Suprapubic skin (tissue), 4 donors: Measurements from ENCODE around the gene JDP2. TPM values are rescaled to one million over a fixed set of nuclear protein-coding genes. Genes with fewer than 3 reads are reported as not detected.

Experiments
- DNase-seq, 2 donors: peaks; one replicate each; pipeline ENCODE4 v3.0.0-alpha.2; 2019; ENCODE audit warnings: low spot score in 2 of 2
- H3K27ac ChIP-seq: fragments of 200-600 bp; sonication (generic); one replicate; pipeline ENCODE4 v1.5.1; 2019
- H3K27me3 ChIP-seq: fragments of 200-600 bp; sonication (generic); one replicate; pipeline ENCODE4 v1.5.1; 2019
- H3K36me3 ChIP-seq: fragments of 200-600 bp; sonication (generic); one replicate; pipeline ENCODE4 v1.5.1; 2019
- H3K4me1 ChIP-seq: fragments of 200-600 bp; sonication (generic); one replicate; pipeline ENCODE4 v1.5.1; 2019
- H3K4me3 ChIP-seq: fragments of 200-600 bp; sonication (generic); one replicate; pipeline ENCODE4 v1.5.1; 2019; ENCODE audit warnings: mild to moderate bottlenecking
- H3K9me3 ChIP-seq: fragments of 200-600 bp; sonication (generic); one replicate; pipeline ENCODE4 v1.5.1; 2019
- EP300 ChIP-seq: sonication (generic); formaldehyde crosslinking; IDR thresholded peaks from one replicate; pipeline ENCODE4 v1.6.1; 2017; ENCODE audit warnings: antibody characterized with exemption
- POLR2A ChIP-seq, 2 donors: fragments of 450-650 bp; IDR thresholded peaks; one replicate each; pipeline ENCODE4 v1.6.1; 2017; ENCODE audit warnings: antibody characterized with exemption in 2 of 2, mild to moderate bottlenecking in 2 of 2, moderate library complexity in 2 of 2
- POLR2AphosphoS5 ChIP-seq, 3 donors: sonication (generic); formaldehyde crosslinking; IDR thresholded peaks; one replicate each; pipeline ENCODE4 v1.6.1; 2017; ENCODE audit warnings: antibody characterized with exemption in 3 of 3
- WGBS: methylation state at CpG from one replicate; pipeline ENCODE4 v1.1.5; 2018; 5-methylcytosine and 5-hydroxymethylcytosine counted together
- total RNA-seq, 4 donors: library from RNA; depleted of rRNA; stranded (reverse); fragments of >200 nt; gene quantifications; one replicate each; pipeline ENCODE4 v1.1.0, GENCODE V29; 2016
- TF ChIP-seq, protein P1 (sequence below), 2 donors: fragments of 200-600 bp in 1 of 2; fragments of 450-650 bp in 1 of 2; sonication (generic) in 1 of 2; IDR thresholded peaks; one replicate each; pipeline ENCODE4 v1.5.1; 2016 to 2019; ENCODE audit warnings: antibody characterized with exemption in 2 of 2, mild to moderate bottlenecking in 1 of 2, moderate library complexity in 1 of 2

The JDP2 gene
- total RNA-seq, 4 donors from 2014 or later, result 36.0 to 72.7 (median 50.4) TPM

DNA sequence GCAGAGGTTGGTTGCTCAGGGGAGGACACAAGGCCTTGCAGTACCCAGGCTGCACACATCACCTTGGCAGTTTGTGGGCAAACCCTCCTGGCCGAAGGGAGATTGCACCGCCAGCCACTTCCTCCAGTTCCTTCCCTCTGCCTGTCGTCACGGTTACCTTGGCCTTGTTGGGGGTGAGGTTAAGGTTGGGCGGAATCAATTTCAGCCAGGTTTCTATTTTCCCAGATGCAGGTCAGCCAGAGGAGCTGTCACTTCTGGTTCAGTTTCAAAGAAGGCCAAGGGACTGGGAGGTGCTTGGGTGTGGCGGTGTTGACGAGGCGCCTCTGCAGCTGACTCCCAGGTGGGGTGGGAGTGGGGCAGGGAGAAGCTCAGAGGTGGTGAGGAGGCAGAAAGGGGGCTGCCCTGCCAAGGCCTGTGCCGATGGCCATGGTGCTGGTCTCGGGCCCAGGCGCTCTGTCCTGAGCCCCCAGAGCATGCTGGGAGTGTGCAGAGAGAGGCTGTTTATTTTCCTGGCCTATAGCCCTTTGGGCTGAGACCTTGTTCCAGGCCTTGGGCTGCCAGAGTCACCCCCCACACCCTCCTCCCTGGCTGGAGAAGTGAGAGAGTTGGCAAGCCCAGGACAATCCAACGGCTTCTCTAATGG lies 31.4 kb downstream of the JDP2 start:
- no peak for TF ChIP-seq POLR2A (IDR thresholded peaks at IDR 0.05)
- TF ChIP-seq, protein P1, sequence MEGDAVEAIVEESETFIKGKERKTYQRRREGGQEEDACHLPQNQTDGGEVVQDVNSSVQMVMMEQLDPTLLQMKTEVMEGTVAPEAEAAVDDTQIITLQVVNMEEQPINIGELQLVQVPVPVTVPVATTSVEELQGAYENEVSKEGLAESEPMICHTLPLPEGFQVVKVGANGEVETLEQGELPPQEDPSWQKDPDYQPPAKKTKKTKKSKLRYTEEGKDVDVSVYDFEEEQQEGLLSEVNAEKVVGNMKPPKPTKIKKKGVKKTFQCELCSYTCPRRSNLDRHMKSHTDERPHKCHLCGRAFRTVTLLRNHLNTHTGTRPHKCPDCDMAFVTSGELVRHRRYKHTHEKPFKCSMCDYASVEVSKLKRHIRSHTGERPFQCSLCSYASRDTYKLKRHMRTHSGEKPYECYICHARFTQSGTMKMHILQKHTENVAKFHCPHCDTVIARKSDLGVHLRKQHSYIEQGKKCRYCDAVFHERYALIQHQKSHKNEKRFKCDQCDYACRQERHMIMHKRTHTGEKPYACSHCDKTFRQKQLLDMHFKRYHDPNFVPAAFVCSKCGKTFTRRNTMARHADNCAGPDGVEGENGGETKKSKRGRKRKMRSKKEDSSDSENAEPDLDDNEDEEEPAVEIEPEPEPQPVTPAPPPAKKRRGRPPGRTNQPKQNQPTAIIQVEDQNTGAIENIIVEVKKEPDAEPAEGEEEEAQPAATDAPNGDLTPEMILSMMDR (IDR thresholded peaks at IDR 0.05), result no peak
- 38% methylated on average over 12 of the region's 12 CpGs for WGBS
- DNase-seq, result peak in 1 of 2 donors; percentile 67
- Histone ChIP-seq H3K27ac (peak overlapping the region; percentile 23), H3K4me1 (peaks cover 43% of the 10 kb centered on the region), H3K9me3 (no peaks in the 10 kb centered on the region), H3K27me3 (no peaks in the 10 kb centered on the region), H3K36me3 (peaks cover 28% of the 10 kb centered on the region), H3K4me3 (no peak overlapping the region)

DNA sequence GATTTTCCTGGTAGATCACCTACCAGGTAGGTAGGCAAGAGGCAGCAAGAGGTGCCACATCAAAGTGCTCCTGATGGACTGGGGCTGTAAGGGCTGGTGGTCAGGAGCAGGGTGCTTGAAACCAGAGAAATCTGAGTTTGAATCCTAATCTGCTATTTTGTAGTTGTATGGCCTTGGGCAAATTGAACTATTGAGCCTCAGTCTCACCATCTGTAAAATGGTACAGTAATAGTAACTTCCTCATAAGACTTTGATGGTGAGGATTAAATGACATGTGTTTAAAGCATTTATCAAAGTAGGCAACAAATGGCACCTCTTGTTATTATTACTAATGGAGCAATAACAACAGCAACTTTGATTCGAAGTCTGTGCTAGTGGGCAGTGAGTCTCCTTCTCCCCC lies 32.0 kb downstream of the JDP2 start:
- Histone ChIP-seq H3K4me3 (no peak overlapping the region), H3K27me3 (no peaks in the 10 kb centered on the region), H3K9me3 (no peaks in the 10 kb centered on the region), H3K36me3 (peaks cover 29% of the 10 kb centered on the region), H3K27ac (no peak overlapping the region), H3K4me1 (peaks cover 44% of the 10 kb centered on the region)
- 94% methylated on average over 1 of the region's 1 CpG for WGBS
- DNase-seq, result no peak
- TF ChIP-seq EP300, result no peak

DNA sequence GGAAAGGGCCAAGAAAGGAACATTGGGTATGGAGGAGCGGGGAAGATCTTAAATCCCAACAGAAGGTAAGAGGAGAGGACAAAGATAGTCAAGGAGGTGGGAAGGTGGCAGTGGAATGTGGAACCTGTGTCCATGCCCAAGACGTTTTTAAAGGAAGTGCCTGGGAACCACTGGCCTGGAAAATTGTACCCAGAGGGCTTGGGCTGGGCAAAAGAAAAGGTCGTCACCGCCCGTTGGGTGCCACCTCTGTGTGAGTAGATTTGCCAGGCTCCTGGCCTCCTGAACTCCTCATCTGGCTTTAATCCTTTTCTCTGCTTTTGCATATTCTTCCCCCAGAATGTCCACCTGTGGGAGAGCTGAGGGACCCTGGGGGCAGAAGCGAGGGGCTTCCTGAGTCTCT lies 32.6 kb downstream of the JDP2 start:
- 73% methylated on average over 6 of the region's 6 CpGs for WGBS
- no peak for TF ChIP-seq EP300
- no peak for TF ChIP-seq POLR2AphosphoS5 (IDR thresholded peaks at IDR 0.05)
- TF ChIP-seq, protein P1 (IDR thresholded peaks at IDR 0.05), result no peak
- no peak for TF ChIP-seq POLR2A (IDR thresholded peaks at IDR 0.05)
- DNase-seq, result peak in 1 of 2 donors; percentile 44
- H3K4me1 ChIP-seq, result peaks cover 38% of the 10 kb centered on the region
- no peak overlapping the region for H3K27ac ChIP-seq
- no peaks in the 10 kb centered on the region for H3K27me3 ChIP-seq
- no peak overlapping the region for H3K4me3 ChIP-seq
- H3K36me3 ChIP-seq, result peaks cover 29% of the 10 kb centered on the region
- no peaks in the 10 kb centered on the region for H3K9me3 ChIP-seq

DNA sequence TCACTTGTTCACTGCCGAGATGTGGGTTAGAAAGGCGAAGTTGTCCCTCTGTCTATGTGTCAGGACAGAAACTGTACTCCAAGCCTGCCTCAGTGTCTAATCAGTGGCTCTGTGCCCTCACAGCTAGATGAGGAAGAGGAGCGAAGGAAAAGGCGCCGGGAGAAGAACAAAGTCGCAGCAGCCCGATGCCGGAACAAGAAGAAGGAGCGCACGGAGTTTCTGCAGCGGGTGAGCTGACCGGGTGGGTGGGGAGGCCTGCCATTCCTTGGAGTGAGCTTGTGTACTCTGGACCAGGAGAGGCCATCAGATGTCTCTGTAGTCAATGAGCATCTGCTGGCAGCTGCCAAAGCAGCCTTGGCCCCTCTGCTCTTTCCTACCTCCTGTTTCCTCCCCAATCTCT lies 33.5 kb downstream of the JDP2 start:
- H3K4me3 ChIP-seq, result no peak overlapping the region
- peaks cover 33% of the 10 kb centered on the region for H3K4me1 ChIP-seq
- H3K27ac ChIP-seq, result no peak overlapping the region
- no peaks in the 10 kb centered on the region for H3K9me3 ChIP-seq
- H3K27me3 ChIP-seq, result no peaks in the 10 kb centered on the region
- peaks cover 29% of the 10 kb centered on the region for H3K36me3 ChIP-seq
- peak; percentile 55 for DNase-seq
- TF ChIP-seq POLR2AphosphoS5 (IDR thresholded peaks at IDR 0.05), result no peak
- 91% methylated on average over 12 of the region's 12 CpGs for WGBS

DNA sequence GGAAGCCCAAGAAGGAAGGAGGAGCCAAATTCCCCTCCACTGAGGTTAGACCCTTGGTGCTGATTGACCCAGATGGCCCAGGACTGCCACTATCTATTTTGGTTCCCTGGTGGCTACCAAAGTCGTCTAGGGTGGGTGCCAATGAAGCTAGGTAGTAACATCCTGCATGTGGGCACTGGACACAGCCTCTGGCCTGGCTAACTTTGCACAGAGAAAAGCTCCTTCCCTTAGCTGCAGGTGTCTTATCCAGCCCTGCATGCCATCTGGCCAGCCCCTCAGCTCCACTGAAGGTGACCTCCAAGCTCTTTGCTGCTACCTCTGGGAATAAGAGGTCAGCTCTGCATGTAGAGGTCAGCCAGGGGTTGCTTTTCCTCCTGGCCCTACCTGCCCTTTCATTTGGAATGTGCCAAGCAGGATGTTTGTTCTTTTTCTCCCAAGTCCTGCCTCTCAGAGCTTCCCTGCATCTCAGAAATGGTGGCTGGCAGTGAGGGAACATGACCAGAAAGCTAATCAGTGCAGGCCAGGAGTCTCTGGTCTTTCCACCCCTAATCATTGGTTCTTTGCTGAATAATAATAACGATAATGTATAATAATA lies 34.0 kb downstream of the JDP2 start:
- 80% methylated on average over 2 of the region's 2 CpGs for WGBS
- H3K27ac ChIP-seq, result no peak overlapping the region
- TF ChIP-seq POLR2A (IDR thresholded peaks at IDR 0.05), result no peak
- TF ChIP-seq EP300, result no peak
- TF ChIP-seq, protein P1 (IDR thresholded peaks at IDR 0.05), result no peak
- peaks cover 29% of the 10 kb centered on the region for H3K36me3 ChIP-seq
- no peak overlapping the region for H3K4me3 ChIP-seq
- no peaks in the 10 kb centered on the region for H3K27me3 ChIP-seq
- no peaks in the 10 kb centered on the region for H3K9me3 ChIP-seq
- peak; percentile 28 to 67 for DNase-seq
- H3K4me1 ChIP-seq, result peaks cover 28% of the 10 kb centered on the region

DNA sequence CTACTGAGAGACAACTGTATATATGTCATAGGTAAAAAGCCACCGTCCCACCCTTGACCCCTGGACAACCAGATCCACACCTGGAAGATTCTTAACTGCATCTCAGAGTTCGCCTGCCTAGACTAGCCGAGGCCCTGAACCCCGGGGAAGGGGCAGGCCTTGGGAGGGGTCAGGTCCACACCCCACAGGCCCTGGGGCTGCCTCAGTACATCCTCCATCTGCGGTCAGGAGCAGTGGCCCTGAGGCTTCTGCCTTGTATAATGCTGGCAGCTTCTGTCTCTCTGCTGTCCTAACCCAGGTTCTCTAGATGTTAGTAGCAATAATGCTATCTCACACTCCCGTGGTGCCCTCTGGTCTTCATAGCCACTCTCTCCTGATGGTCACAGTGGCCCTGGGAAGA lies 36.8 kb downstream of the JDP2 start:
- Histone ChIP-seq H3K4me1 (peaks cover 19% of the 10 kb centered on the region), H3K27ac (no peak overlapping the region), H3K27me3 (no peaks in the 10 kb centered on the region), H3K9me3 (no peaks in the 10 kb centered on the region), H3K36me3 (peaks cover 30% of the 10 kb centered on the region), H3K4me3 (no peak overlapping the region)
- WGBS, result 67% methylated on average over 6 of the region's 6 CpGs
- DNase-seq, result peak; percentile 50 to 72
- TF ChIP-seq, protein P1 (IDR thresholded peaks at IDR 0.05), result no peak
- TF ChIP-seq POLR2AphosphoS5 (IDR thresholded peaks at IDR 0.05), result no peak
- no peak for TF ChIP-seq EP300
- no peak for TF ChIP-seq POLR2A (IDR thresholded peaks at IDR 0.05)
